Stimulated activated CD4-positive, alpha-beta T cell treated with anti-CD3 and anti-CD28 coated beads, TNF-alpha, amount 100 ng/mL, for 1 hour (primary cell): ENCODE data around the gene APOC4.

Experiments used
- DNase-seq, 3 donors: peaks; one replicate each; pipeline ENCODE4 v3.0.0-alpha.2; 2020; ENCODE audit warnings: low read depth in 3 of 3, low spot score in 1 of 3

The APOC4 gene

GRCh38 chr19:44992336-44993163 lies 50.5 kb downstream of the APOC4 start:
- no peak for DNase-seq

GRCh38 chr19:44993526-44993925 lies 51.5 kb downstream of the APOC4 start:
- no peak for DNase-seq

GRCh38 chr19:44993926-44994537 lies 52.0 kb downstream of the APOC4 start:
- DNase-seq: no peak
